SW480 (cell line): ENCODE measurements around the gene DNAJC5.

Source experiments
- DNase-seq: peaks from one replicate; pipeline ENCODE4 v3.0.0-alpha.2; 2016; ENCODE audit warnings: low spot score

Gene DNAJC5

DNA sequence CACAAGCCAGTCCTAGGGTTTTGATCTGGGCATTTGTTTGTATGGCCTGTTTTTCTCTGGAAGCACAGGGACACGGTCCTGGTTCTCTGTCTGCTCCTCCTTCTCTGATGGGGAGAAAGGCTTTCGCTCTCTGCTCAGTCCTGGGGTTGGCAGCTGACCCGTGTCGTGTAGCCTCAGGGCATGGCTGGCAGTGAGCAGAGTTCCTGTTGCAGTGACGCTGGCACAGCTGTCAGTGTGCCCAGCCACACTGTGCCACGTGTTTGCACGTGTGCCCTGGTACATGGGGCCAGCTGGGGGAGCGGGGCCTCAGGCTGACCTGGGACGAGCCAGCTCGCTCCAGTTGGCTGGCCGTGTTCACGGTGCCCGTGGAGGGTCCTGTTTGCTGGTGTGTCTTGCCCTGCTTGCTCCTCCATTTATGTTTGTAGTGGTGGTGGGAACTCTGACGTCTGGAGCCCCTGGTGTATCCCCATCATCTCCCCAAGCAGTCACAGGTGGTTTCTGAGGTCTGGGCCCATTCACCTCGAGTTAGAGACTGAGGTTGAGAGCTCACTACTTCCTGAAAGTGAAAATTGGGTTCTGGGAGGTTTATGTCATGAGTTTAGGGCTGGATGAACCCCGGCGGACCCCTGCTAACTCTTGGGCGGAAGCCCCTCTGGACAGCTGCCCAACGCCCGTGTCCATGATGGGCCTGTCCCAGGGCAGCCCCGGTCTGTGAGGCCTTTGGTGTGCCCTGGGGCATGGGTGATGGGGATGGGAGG lies 10.2 kb upstream of the DNAJC5 start:
- DNase-seq = no peak

DNA sequence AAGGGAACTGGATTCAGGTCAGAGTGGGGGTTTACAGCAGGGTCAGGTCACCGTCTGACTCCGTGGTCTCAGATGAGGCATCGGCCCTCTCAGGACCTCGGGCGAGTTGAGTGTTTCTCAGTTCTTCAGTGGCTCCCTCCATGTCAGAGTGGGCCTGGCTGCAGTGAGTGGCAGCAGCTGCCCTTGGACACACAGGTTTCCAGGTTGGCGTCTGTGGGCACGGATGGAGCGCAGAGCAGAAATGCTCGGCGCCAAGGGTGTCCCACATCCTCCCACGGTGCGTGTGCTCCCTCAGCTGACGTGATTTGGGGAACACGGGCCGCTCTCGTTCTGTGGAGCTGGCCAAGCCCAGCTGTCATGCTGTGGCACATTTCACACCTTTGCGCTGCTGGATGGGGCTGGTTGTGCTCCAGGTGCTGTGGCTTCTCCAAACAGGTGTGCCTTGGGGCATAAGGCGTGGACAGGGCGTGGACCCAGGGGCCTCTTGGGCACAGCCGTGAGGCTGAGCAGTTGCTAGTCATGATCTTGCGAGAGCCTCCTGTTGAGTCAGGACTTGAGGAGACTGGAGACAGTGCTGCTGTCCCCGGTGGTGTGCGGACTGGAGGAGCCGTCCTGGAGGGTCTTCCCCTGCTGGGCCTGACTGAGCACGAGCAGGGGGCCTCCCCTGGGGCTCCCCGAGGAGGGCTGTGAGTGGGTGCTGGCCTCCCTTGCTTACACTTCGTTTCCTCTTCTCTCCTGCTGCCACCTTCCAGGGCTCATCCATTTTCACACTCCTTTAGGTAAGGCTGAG lies 9.5 kb upstream of the DNAJC5 start:
- DNase-seq = no peak

DNA sequence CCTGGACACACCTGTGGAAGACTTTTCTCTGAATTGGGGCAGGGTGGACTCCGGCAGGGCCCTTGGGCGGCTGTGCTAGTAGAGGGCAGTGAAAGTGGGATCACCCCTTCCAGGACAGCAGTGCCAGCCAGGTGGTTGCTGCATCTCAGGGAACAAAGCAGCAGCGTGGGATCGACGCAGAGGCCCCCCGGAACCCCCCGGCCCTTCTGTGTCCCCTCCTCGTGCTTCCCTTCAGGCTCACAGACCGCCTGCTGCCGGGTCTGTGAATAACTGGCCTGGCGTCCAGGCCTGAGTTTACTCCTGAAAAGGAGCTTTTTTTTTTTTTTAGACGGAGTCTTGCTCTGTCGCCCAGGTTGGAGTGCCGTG lies 8.9 kb upstream of the DNAJC5 start:
- DNase-seq = no peak

DNA sequence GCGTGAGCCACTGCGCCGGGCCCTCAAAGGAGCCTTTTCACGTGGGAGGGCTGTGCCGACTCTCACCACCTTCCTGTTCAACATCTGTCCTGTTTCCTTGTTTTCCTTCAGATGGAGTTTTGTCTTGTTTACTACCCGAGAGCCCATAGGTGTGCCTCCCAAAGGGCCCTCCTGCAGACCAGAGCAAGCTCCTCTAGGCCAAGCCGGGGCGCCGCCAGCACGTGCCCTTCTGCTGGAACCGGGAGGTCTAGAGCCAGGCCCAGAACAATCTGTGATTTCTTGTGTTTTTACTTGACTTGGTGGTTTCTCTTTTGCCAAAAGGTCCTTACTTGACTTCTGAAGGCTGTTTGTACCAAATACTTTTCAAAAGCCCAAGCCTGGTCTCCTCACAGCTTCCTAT lies 8.0 kb upstream of the DNAJC5 start:
- DNase-seq = no peak

DNA sequence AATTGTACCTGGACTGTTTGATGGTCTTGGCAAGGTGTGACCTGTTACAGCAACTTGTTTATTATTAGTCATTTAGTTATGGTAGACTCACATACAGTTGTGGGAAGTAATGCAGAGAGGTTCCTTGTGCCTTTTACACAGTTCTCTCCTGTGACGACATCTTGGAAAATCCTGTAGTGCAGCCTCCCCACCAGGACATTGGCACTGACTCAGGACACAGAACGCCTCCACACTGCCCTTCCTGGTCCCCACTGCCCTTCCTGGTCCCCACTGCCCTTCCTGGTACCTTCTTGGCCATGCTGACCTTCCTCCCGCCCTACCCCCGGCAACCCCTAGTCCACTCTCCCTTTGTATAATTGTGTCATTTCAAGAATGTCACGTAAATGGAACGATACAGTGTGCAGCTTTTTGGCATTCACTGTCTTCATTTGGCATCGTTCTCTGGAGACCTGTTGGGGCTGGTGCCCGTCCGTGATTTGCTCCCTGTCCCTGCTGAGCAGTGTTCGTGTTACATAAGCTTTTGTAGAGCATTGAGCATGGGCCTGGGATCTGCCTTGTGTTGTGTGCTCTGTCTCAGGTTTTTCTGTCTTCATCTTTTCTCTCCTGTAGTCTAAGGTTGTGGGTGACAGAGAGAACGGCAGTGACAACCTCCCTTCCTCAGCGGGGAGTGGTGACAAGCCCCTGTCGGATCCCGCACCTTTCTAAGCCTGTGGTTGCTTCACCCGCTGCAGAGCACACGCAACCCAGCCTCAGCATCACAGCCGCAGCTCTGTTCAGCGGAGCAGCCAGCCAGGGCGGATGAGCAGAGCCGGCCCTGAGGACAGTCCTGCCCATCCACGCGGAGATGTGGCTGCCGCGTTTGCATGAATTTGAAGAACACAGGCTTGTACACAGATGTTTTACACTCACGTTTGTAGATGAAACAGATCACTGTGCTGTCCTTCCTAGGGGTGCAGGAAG lies 5.4 kb upstream of the DNAJC5 start:
- no peak for DNase-seq

DNA sequence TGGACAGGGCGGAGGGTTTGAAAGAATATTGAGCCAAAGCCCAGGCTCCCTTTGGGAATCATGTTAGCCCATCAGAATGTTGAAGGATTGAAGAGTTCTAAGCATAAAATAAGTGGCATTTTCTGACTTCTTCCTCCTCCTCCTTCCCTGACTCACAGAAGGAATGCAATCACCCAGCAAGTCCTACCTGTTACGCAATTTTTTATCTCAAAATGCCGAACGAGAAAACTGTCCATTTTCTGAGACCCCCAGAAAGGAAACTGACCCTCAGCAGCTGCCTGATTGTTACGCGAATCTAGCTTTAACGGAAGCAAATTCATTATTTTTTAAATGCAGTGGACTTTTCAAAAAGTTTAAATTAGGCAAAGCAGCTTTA lies 4.7 kb upstream of the DNAJC5 start:
- no peak for DNase-seq

DNA sequence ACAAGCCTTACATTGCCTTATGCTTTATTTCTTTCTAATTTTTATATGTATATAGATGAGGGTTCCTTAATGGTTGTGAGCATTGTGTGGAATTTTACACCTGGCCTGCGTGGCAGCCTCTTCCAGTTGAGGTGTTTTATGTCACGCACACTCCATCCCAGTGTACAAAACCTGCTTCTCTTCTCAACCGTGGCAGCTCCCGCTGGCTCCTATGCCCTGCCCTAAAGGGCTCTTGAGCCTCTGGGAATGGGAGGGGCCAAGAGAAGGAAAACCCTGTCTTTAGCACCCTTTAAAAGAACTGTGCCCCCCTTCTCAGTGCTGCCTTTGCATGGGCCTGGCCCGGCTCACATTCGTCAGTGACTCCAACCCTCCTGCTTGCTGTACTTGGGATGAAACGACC lies 4.3 kb upstream of the DNAJC5 start:
- no peak for DNase-seq

DNA sequence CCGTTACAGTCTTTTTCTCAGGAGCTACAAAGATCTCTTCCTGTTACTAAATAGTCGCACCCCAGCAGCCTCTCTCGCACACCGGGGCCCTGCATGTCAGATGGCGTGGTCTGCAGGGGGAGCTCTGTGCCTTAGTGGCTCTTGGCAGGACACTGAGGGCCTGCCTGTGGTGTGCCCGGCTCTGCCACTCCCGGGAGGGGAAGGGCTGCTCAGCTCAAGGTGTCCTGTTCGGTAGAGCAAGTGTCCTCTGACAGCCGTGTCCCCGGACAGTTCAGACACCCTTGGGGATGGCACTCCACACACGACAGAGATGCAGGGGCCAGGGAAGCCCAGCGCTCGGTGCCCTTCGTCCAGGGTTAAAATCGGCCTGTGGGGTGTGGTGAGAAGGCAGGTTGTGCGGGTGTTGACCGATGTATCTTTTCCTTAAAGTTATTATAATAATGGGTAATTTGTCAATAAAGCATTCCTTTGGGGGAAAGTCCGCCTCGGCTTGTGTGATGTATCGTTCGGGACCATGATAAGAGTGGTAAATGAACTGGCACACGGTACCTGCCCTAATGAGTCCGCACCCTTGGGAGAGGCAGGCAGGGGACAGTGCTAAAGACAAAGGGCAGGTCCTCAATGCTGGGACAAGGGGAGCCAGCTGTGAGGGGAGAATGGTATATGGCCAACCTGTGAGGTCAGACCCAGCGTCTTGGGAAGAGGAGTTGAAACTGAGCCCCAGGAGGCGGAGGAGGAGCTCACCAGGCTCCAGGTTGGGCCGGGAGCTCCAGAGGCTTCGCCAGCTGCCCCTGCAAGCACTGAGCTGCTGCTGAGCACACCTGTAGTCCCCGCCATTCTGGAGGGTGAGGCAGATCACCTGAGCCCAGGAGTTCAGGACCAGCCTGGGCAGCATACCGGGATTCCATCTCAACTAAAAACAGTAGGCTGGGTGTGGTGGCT lies 3.6 kb upstream of the DNAJC5 start:
- no peak for DNase-seq

DNA sequence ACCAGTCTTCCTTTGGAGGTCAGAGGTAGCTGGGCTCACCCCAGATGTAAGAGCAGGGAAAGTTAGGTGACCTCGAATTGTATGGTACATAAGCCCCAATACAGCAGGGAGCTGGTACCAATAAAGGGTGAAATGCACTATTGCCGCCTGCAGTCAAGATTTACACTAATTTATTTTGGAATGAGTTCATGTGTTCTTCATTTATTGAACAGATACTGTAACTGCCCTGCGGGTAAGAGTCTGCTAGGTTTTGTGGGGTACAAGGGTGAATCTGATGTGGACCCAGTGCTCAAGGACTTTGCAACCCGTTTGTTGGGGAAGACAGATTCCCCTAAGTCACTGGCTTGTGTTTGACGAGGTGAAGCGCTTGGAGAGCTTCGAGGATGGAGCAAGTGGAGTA lies 2.5 kb upstream of the DNAJC5 start:
- no peak for DNase-seq

DNA sequence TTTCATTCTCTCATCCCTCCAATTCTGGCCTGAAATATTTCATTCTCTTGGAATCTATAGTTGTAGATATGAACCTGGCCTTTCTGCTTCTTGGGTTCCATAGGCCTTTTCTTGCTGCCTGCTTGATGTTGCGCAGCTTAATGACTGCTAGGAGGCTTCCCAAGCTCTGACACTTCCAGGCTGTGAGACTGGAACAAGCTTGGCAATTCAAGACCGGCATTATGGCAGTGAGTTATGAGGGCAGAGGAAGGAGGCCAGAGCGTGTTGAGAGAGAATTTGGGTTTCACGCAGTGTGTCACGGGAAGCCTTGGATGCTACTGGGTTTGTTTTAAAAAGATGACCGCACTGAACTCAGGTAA lies 948 bp upstream of the DNAJC5 start:
- DNase-seq = peak; percentile 37

DNA sequence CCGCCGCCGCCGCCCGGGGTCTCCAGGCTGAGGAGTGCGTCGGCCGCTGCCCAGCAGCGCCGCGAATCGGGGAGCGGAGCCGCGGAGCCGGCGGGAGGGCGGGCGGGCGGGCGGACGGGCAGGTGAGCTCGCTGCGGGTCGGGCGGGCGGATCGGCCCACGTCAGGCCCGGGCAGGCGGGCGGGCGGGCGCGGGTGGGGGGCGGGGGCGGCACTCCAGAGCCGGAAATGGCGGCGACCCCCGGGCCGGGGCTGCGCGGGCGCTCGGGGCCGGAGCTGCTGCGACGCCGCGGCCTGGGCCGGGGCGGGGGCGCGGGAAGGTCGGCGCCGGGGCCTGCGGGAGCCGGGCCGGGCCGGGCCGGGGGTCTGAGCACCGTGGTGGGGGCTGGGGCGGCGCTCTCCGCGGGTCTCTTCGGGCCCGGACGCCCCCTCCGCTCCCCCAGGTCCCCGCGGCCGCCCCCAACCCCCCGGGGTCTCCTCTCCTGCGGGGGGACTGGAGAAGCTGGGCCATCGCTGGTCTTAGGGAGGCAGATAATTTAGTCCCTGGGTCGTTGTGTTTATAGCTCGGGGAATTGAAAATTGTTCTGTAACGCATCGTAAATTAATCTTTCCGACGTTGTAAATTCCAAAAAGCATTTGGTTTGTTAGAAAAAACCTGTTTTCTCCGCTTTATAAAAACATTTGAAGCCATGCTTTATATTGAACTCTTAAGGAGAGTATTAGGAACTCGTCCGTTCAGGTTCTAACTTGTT lies 451 bp downstream of the DNAJC5 start:
- no peak for DNase-seq

DNA sequence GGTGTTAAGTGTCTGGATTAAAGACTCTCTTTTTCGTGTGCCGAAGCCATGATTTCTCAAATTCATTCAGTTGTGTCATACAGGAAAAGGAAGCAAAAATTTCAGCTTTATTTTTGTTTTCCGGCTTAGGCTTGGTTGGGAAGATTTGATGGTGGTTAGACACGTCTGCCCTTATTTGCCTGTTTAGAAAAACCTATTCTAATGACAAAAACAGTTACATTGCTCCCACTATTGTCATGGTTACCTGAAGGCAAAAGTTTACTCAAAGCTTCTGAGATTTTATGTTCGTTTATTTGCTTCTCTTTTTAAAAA lies 982 bp downstream of the DNAJC5 start:
- DNase-seq = no peak

DNA sequence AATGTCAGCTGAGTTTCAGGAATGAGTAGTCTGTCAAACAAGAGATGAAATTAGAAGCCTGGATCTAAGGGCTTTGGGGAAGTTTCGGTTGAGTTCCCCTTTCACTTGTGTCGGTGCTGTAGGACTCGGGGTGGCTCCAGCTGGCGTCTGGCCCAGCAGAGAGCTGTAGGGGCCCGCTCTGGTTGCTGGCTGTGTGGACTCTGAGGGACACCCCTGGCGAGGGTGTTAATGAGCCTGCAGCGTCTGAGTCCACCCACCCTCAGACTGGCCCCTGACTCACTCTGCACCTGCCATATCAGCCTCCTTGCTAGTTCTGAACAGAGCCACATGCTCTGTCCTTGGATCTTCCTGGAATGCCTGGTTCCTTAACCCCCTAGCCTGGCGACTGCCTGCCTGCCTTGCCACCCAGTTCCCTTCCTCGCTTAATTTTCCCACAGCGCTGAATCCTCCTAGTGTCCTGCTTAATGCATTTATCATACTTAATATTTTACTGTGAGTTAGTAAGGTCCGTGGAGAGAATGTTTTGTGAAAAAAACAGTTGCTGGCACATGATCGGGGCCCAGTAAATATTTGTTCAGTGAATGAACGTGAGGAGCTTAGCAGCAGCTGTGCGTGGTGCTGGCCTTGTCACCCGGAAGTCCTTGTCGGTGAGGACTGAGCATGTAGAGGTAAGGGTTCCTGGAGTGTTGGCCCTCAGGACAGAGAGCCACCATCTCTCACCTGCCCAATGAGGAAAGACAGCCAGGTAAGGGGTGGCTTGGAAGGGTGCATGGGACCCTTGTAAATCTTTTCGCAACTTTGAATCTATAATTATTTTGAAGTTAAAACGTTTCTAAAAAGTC lies 1.6 kb downstream of the DNAJC5 start:
- peak; percentile 32 for DNase-seq

DNA sequence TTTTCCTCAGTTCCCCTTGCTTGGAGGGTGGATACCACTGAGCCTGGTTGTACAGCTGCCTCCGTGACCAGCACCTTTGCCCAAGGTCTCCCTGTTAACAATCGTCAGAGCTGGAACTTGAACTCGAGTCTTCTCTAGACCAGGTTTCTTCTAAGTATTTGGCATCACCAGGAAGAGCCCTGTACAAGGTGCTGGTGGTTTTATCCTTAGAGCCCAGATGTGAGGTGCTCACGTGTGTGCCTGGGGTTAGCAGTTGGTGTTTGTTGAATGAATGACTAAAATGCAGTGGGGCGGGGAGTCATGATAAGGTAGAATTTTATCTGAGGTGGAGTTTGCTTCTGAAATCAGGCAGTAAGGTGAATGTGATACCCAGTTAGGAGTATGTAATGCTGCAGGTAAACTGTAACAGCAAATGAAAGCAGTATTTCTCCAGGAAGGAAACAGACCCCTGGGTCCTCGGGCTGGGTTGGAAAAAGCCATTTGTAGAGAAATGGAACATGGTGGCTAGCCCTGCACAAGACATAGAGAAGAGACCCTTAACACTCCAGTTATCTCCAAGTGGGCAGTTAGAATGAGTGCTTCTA lies 3.1 kb downstream of the DNAJC5 start:
- DNase-seq = no peak

DNA sequence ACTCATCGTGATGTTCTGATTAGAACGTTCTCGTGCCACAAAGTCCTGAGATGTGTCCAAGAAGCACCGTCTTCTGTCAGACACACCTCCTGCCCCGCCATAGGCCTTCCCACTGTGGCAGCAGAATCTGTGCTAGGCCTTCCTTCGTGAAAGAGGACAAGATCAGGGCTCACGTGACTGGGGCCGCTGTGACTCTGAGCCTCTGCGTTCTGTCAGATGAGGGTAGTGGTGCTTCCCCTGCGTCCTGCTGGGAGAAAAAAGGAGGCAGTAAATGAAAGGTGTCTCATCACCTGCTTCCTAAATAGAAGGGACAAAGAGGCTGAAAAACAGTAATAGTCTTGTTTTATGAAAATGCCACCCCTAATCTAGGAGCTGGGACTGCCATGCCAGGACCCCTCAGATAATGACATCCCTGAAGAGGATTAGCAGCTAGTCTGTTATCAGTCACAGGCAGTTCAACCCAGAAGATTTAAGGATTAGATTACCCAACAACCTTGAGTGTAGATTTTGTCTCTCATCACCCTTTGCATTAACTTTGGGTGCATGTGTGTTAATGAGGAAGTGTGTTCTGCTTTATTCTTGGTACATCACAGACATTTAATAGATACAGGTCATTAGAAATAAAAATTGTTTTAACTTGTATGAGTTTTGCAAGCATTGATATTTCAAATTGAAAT lies 4.1 kb downstream of the DNAJC5 start:
- no peak for DNase-seq

DNA sequence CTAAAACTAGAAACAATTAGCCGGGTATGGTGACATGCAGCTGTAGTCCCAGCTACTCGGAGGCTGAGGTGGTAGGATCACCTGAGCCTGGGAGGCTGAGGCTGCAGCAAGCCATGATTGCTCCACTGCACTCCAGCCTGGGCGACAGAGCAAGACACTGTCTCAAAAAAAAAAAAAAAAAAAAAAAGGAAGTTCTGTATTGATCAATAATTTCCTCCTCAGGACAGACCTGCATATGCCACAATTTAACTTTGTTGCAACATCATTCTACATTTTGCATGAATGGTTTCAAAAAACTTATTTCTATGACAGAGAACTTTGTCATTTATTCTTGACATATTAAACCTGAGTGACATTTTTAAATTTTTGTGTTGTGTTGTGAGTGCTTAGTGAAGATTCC lies 5.5 kb downstream of the DNAJC5 start:
- no peak for DNase-seq

DNA sequence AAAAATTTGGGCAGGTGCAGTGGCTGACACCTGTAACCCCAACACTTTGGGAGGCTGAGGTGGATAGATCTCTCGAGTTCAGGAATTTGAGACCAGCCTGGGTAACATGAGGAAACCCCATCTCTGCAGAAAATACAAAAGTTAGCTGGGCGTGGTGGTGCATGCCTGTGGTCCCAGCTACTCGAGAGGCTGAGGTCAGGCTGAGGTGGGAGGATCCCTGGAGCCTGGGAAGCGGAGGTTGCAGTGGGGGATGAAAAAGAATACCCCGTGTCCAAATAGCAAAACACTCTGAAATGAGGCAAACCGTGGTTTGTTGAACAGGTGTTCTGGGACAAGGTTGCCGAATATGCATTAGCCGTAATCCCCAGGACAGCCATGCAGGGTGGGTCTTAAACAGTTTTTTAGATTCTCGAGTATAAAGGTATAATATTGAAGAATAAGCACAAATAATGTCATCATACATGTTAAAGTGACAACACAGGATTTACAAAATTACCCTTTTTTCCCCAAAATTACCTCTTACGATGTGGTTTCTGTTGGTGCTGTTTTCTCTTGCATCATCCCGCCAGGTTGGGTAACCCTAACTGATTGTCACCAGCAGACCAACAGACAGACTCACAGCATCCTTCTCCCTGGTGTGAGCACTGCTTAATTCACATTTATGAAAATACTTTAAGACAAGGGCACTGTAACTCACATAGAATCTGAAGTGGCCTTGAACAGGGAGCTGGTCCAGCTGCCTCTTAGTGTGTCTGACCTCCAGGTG lies 9.1 kb downstream of the DNAJC5 start:
- no peak for DNase-seq

DNA sequence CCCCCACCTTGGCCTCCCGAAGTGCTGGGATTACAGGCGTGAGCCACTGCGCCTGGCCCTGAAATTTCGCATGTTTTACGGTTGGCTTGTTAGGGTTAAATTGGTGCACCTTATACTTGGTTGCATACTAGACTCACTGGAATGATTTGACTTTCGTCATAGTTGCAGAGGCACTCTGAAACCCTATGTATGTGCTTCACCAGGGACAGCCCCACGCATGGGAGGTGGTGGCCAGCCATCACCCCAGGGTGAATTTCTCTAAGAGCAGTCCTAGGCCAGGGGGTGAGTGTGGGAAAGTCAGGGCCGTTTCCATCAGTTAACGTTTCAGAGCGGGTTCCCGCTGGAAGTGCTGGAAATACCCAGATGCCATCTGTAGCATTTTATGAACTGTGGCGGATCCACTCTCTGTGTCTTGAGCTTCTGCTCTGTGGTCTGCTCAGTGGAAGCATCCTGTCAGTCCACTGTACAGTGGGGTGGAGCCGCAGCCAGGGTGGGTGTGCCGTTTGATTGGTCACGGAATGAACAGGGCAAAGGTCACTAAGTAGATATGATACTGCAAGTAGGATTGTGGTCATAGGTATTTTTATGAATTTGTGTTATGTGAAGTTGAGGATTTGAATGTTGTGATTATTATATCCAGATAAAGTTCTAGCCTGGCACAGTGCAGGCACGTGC lies 13.2 kb downstream of the DNAJC5 start:
- DNase-seq = peak; percentile 85
